WTC11 (cell line): ENCODE measurements around the gene KEL. TPM values are rescaled to one million over a fixed set of nuclear protein-coding genes. Genes with fewer than 3 reads are reported as not detected.
A peak's percentile ranks its signal among the peaks of the same experiment; 100 is the strongest.

Experiments used
- ATAC-seq: fragments of 200-7000 bp; cut with Tn5 transposase; 2 replicates; pipeline ENCODE4 v1.10.0; 2021; ENCODE audit warnings: mild to moderate bottlenecking, moderate library complexity
- CTCF ChIA-PET: fragments of 300-600 bp; sonication (Branson Sonifier 250); formaldehyde crosslinking; loops from one replicate; lab custom pipeline; 2021; ENCODE audit warnings: antibody characterized with exemption; lab: Charles Lee
- POLR2A ChIA-PET: fragments of 350-600 bp; sonication (Branson Sonifier 250); formaldehyde crosslinking; loops from one replicate; lab custom pipeline; 2021; ENCODE audit warnings: antibody characterized with exemption; lab: Charles Lee
- DNase-seq: peaks from one replicate; pipeline ENCODE4 v3.0.0; 2021; ENCODE audit warnings: low spot score
- H3K27ac Mint-ChIP-seq: 2 replicates; pipeline ENCODE4 v1.8.0; 2021; ENCODE audit warnings: mixed read lengths
- H3K27me3 Mint-ChIP-seq: 2 replicates; pipeline ENCODE4 v1.8.0; 2021; ENCODE audit warnings: low read depth, mild to moderate bottlenecking, moderate library complexity, mixed read lengths
- H3K36me3 Mint-ChIP-seq: 2 replicates; pipeline ENCODE4 v1.8.0; 2021; ENCODE audit warnings: mixed read lengths
- H3K4me1 Mint-ChIP-seq: 2 replicates; pipeline ENCODE4 v1.8.0; 2022; ENCODE audit warnings: mixed read lengths
- H3K4me3 Mint-ChIP-seq: 2 replicates; pipeline ENCODE4 v1.8.0; 2021; ENCODE audit warnings: mild to moderate bottlenecking, moderate library complexity, mixed read lengths
- H3K9me3 Mint-ChIP-seq: 2 replicates; pipeline ENCODE4 v1.8.0; 2021; ENCODE audit warnings: mixed read lengths
- CDX4 ChIP-seq: fragments of 250-450 bp; sonication (Bioruptor Pico); IDR thresholded peaks from 2 replicates; pipeline ENCODE4 v1.9.0; 2021; ENCODE audit warnings: moderate library complexity, mild to moderate bottlenecking, inconsistent platforms, borderline replicate concordance
- CTCF ChIP-seq: fragments of 200-600 bp; IDR thresholded peaks from 2 replicates; pipeline ENCODE4 v1.8.0; 2022; ENCODE audit warnings: antibody characterized with exemption
- ELF4 ChIP-seq: sonication (generic); formaldehyde crosslinking; IDR thresholded peaks from 2 replicates; pipeline ENCODE4 v1.8.1; 2022; ENCODE audit warnings: low read depth, mild to moderate bottlenecking, moderate library complexity, missing genetic modification reagents
- ERG ChIP-seq: fragments of 250-450 bp; sonication (Bioruptor Pico); IDR thresholded peaks from 2 replicates; pipeline ENCODE4 v1.8.0; 2021; ENCODE audit warnings: mild to moderate bottlenecking
- GRHL2 ChIP-seq: fragments of 250-450 bp; sonication (Bioruptor Pico); IDR thresholded peaks from 2 replicates; pipeline ENCODE4 v1.8.0; 2022; ENCODE audit warnings: mild to moderate bottlenecking, moderate library complexity; ENCODE audit not compliant: insufficient replicate concordance, severe bottlenecking
- HMGA2 ChIP-seq: fragments of 250-450 bp; sonication (Bioruptor Pico); IDR thresholded peaks from 2 replicates; pipeline ENCODE4 v1.4.0; 2021; ENCODE audit warnings: mild to moderate bottlenecking, moderate library complexity
- HMGXB4 ChIP-seq: sonication (generic); formaldehyde crosslinking; IDR thresholded peaks from 2 replicates; pipeline ENCODE4 v1.8.1; 2023; ENCODE audit warnings: mild to moderate bottlenecking, moderate library complexity, missing genetic modification reagents
- IRF2 ChIP-seq: sonication (generic); formaldehyde crosslinking; IDR thresholded peaks from 2 replicates; pipeline ENCODE4 v1.8.0; 2022; ENCODE audit warnings: low read depth, missing genetic modification reagents, borderline replicate concordance
- KAT7 ChIP-seq: sonication (generic); formaldehyde crosslinking; IDR thresholded peaks from 2 replicates; pipeline ENCODE4 v1.8.1; 2023; ENCODE audit warnings: missing genetic modification reagents, mild to moderate bottlenecking, borderline replicate concordance
- MLX ChIP-seq: sonication (generic); formaldehyde crosslinking; IDR thresholded peaks from 2 replicates; pipeline ENCODE4 v1.8.1; 2023; ENCODE audit warnings: mild to moderate bottlenecking, missing genetic modification reagents, moderate library complexity
- MYBL2 ChIP-seq: sonication (generic); formaldehyde crosslinking; IDR thresholded peaks from 2 replicates; pipeline ENCODE4 v1.8.1; 2023; ENCODE audit warnings: mild to moderate bottlenecking, moderate library complexity, missing genetic modification reagents
- NFATC4 ChIP-seq: fragments of 250-450 bp; sonication (Bioruptor Pico); IDR thresholded peaks from 2 replicates; pipeline ENCODE4 v1.9.0; 2021; ENCODE audit warnings: mild to moderate bottlenecking
- NFYB ChIP-seq: sonication (generic); formaldehyde crosslinking; conservative IDR thresholded peaks from 2 replicates; pipeline ENCODE4 v1.8.0; 2022; ENCODE audit warnings: low read depth, missing genetic modification reagents
- NR1H2 ChIP-seq: sonication (generic); formaldehyde crosslinking; IDR thresholded peaks from 2 replicates; pipeline ENCODE4 v1.9.0; 2021; ENCODE audit warnings: mild to moderate bottlenecking, moderate library complexity, missing genetic modification reagents
- PREB ChIP-seq: sonication (generic); formaldehyde crosslinking; IDR thresholded peaks from 2 replicates; pipeline ENCODE4 v1.8.1; 2022; ENCODE audit warnings: mild to moderate bottlenecking, missing genetic modification reagents, moderate library complexity, borderline replicate concordance
- TEAD1 ChIP-seq: sonication (generic); formaldehyde crosslinking; IDR thresholded peaks from 2 replicates; pipeline ENCODE4 v1.8.0; 2022; ENCODE audit warnings: mild to moderate bottlenecking, missing genetic modification reagents
- ZNF219 ChIP-seq: sonication (generic); formaldehyde crosslinking; IDR thresholded peaks from 2 replicates; pipeline ENCODE4 v1.8.0; 2023; ENCODE audit warnings: missing genetic modification reagents, mild to moderate bottlenecking, borderline replicate concordance
- ZNF317 ChIP-seq: sonication (generic); formaldehyde crosslinking; IDR thresholded peaks from 2 replicates; pipeline ENCODE4 v1.8.1; 2023; ENCODE audit warnings: low read depth, mild to moderate bottlenecking, moderate library complexity, missing genetic modification reagents, borderline replicate concordance
- ZNF671 ChIP-seq: fragments of 250-450 bp; sonication (Bioruptor Pico); IDR thresholded peaks from 2 replicates; pipeline ENCODE4 v1.8.0; 2021; ENCODE audit warnings: mild to moderate bottlenecking
- total RNA-seq: library from RNA; stranded (reverse); gene quantifications from 3 replicates; pipeline ENCODE4 v1.2.3, GENCODE V29; 2021

Gene KEL
- total RNA-seq, 1 experiment from 2014 or later, result 0.87 TPM

GRCh38 chr7:143005632-143006260 is 43.6 kb upstream of the KEL start:
- Mint-ChIP-seq H3K9me3 (peaks cover 9% of the 10 kb centered on the region; the same call in 1 of the 2 replicates), H3K36me3 (0 out of 2 replicates have a peak, but pooled peaks cover 4% of the 10 kb centered on the region), H3K4me1 (peaks cover 4% of the 10 kb centered on the region), H3K27ac (no peak overlapping the region), H3K27me3 (peaks cover 11% of the 10 kb centered on the region), H3K4me3 (no peak overlapping the region)
- ATAC-seq (no peak), DNase-seq (no peak)
- TF ChIP-seq IRF2 (CRISPR knock-in tag) (no peak), MYBL2 (CRISPR knock-in tag) (no peak), TEAD1 (CRISPR knock-in tag) (no peak), NFYB (CRISPR knock-in tag) (no peak), PREB (CRISPR knock-in tag) (no peak), KAT7 (CRISPR knock-in tag) (no peak)
- ChIA-PET CTCF (interaction anchor here (1.1 to 18.8 kb wide), 2 partner anchors 96 to 209 kb away, joined by 3 to 346 read pairs; no protein-coding TSS in a partner anchor), POLR2A (no interaction called here)

GRCh38 chr7:143003393-143004051 is 41.4 kb upstream of the KEL start:
- POLR2A ChIA-PET, result no interaction called here
- H3K9me3 Mint-ChIP-seq, result peaks cover 9% of the 10 kb centered on the region; the same call in 1 of the 2 replicates
- H3K27ac Mint-ChIP-seq, result no peak overlapping the region
- H3K27me3 Mint-ChIP-seq, result peaks cover 11% of the 10 kb centered on the region
- 0 out of 2 replicates have a peak, but pooled peaks cover 4% of the 10 kb centered on the region for H3K36me3 Mint-ChIP-seq
- ATAC-seq (peak; percentile 11; the same call in 1 of the 2 replicates), DNase-seq (no peak)
- TF ChIP-seq ELF4 (CRISPR knock-in tag), result no peak
- TF ChIP-seq CTCF, result peak; percentile 62
- no peak for TF ChIP-seq GRHL2 (CRISPR knock-in tag)
- no peak overlapping the region; the same call in 1 of the 2 replicates for H3K4me3 Mint-ChIP-seq
- peaks cover 4% of the 10 kb centered on the region for H3K4me1 Mint-ChIP-seq
- CTCF ChIA-PET, result interaction anchor here (0.6 to 18.8 kb wide), 28 partner anchors 13 to 446 kb away, joined by 3 to 346 read pairs (median 4); partner anchors contain the start of genes EPHB6, KEL, TRPV5 and TRPV6

- Mint-ChIP-seq H3K9me3 (peaks cover 9% of the 10 kb centered on the region; the same call in 1 of the 2 replicates), H3K4me3 (no peak overlapping the region), H3K27me3 (peaks cover 11% of the 10 kb centered on the region), H3K4me1 (peaks cover 4% of the 10 kb centered on the region), H3K36me3 (0 out of 2 replicates have a peak, but pooled peaks cover 4% of the 10 kb centered on the region)
- DNase-seq (no peak), ATAC-seq (no peak)
- ChIA-PET CTCF (interaction anchor here (0.6 to 18.8 kb wide), 21 partner anchors 14 to 445 kb away, joined by 3 to 346 read pairs (median 5); partner anchors contain the start of genes EPHB6, KEL, TRPV5 and TRPV6), POLR2A (no interaction called here)
- TF ChIP-seq ZNF219 (CRISPR knock-in tag), result no peak
- TF ChIP-seq NFATC4 (CRISPR knock-in tag), result no peak
- no peak for TF ChIP-seq HMGA2
- TF ChIP-seq, all 79 proteins: peak for 0
- no peak overlapping the region for H3K27ac Mint-ChIP-seq
Observed at GRCh38 chr7:143002898-143003297, 40.7 kb upstream of the KEL start.

- POLR2A ChIA-PET, result no interaction called here
- DNase-seq (no peak), ATAC-seq (no peak; the same call in 1 of the 2 replicates)
- Mint-ChIP-seq H3K27ac (no peak overlapping the region), H3K36me3 (0 out of 2 replicates have a peak, but pooled peaks cover 4% of the 10 kb centered on the region), H3K27me3 (peaks cover 11% of the 10 kb centered on the region), H3K4me3 (no peak overlapping the region), H3K4me1 (peaks cover 2% of the 10 kb centered on the region), H3K9me3 (peaks cover 9% of the 10 kb centered on the region; the same call in 1 of the 2 replicates)
- CTCF ChIA-PET, result interaction anchor here (0.7 to 18.8 kb wide), 14 partner anchors 14 to 398 kb away, joined by 3 to 346 read pairs (median 8); partner anchors contain the start of genes EPHB6 and TRPV6
- TF ChIP-seq NR1H2 (no peak), ZNF671 (no peak), ZNF317 (CRISPR knock-in tag) (no peak), HMGXB4 (CRISPR knock-in tag) (no peak), ERG (no peak), CDX4 (CRISPR knock-in tag) (no peak), MLX (CRISPR knock-in tag) (no peak)
Observed at GRCh38 chr7:143002106-143002505, 39.9 kb upstream of the KEL start.
